ENCODE results near the gene DPY19L1.

The DPY19L1 gene

GRCh38 chr7:35003679-35004303, 33.5 kb downstream of the DPY19L1 start:
- TF ChIP-seq POLR2AphosphoS5 (IDR thresholded peaks at IDR 0.05; ENCODE audit: low read depth, low read length) (no peak), TAF1 (IDR thresholded peaks at IDR 0.05; ENCODE audit: borderline replicate concordance, insufficient read depth, low read length) (no peak), FOXP2 (optimal IDR thresholded peaks at IDR 0.05; ENCODE audit: borderline replicate concordance, extremely low read depth, extremely low read length, insufficient read depth) (no peak), REST (IDR thresholded peaks at IDR 0.05; ENCODE audit: insufficient read depth in 1 of 2, low read depth in 2 of 2, low read length in 2 of 2) (no peak), SIN3A (IDR thresholded peaks at IDR 0.05; ENCODE audit: borderline replicate concordance, insufficient read depth, low read length) (no peak)

DNA sequence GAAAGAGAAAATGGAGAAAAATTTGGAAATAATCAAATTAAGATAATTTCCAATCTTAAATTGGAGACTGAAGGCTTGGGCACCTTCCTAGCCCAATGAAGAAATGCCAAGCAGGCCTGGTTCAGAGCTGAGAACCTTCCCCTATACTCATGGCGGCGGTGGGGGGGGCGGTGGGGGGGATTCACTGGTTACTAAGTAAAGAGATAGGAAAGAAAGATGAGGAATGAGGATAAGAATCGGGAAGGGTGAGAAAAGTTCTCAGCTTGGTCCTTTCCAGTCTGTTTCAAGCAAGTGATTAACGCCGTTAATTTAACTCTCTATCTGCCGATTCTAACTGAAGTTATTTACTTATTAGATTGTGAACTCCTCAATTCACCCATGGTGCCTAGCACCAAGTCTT, 41.5 kb downstream of the DPY19L1 start:
- TF ChIP-seq FOXP2 (optimal IDR thresholded peaks at IDR 0.05; ENCODE audit: borderline replicate concordance, extremely low read depth, extremely low read length, insufficient read depth) (no peak), POLR2AphosphoS5 (IDR thresholded peaks at IDR 0.05; ENCODE audit: low read depth, low read length) (no peak), TAF1 (IDR thresholded peaks at IDR 0.05; ENCODE audit: borderline replicate concordance, insufficient read depth, low read length) (no peak), REST (IDR thresholded peaks at IDR 0.05; ENCODE audit: insufficient read depth in 1 of 2, low read depth in 2 of 2, low read length in 2 of 2) (no peak), SIN3A (IDR thresholded peaks at IDR 0.05; ENCODE audit: borderline replicate concordance, insufficient read depth, low read length) (no peak)

DNA sequence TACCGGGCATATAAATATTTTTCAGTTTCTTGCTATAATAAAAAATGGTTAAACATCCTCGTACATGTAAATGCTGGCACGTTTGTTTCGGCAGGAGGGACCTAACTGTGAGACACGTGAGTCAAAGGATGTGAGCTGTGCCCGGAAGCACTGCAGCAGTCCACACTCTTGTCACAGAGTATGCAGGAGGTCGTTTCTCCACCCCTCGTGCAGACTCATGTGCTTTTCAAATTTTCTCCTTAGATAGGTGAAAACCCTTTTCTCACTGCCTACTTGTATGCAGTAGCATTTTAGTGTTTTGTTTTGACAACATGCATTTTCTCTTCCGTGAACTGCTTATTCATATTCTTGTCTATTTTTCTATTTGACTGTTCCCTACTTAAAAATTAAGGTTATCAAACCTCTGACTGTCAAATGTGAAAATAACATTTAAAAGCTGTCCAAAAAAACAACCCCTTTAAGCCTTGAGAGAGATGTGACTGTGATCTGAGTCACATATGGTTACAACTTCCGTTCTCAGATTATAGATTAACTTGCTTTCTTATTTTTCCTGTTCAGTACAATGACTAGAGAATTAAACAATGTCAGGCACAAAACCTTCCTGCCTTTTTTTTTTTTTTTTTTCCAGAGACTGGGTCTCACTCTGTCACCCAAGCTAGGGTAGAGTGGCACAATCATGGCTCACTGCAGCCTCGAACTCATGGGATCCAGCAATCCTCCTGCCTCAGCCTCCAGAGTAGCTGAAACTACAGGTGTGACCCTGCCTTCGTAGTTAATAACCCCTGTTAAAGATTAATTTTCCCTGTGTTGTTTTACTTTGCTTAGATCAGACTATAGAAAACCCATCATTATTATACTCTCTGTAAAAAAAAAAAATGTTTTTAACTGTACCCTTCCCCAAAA, 45.1 kb downstream of the DPY19L1 start:
- TF ChIP-seq POLR2AphosphoS5 (IDR thresholded peaks at IDR 0.05; ENCODE audit: low read depth, low read length) (no peak), TAF1 (IDR thresholded peaks at IDR 0.05; ENCODE audit: borderline replicate concordance, insufficient read depth, low read length) (no peak), FOXP2 (optimal IDR thresholded peaks at IDR 0.05; ENCODE audit: borderline replicate concordance, extremely low read depth, extremely low read length, insufficient read depth) (no peak)

DNA sequence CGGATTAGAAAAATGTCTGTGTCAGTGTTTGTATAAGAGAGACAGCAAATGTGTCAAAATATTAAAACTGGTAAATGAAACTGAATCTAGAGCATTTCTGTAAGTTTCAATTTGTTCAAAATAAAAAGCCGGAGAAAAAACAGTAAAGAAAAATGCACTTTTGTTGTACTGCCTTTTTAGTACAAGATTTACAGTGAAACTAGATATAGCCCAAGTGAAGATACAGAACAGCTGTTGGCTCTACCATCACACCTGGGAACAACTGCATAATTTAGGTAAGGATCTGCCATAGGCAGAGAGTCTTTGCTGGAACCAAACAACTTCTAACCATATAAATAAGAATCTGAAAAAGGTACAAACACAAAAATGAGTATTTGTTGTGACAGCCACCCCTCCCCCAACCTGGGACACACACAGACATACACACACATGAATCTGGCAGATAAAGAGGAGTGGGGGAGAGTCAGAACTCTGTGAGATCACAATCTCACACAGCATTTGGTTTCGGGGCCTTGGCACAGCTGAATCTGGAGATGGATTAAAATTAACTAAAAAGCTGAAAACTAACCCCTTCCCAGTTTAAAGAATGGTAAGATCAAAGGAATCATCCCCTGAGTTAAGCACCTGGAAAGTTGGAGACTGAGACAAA, 54.8 kb downstream of the DPY19L1 start:
- TF ChIP-seq SIN3A (IDR thresholded peaks at IDR 0.05; ENCODE audit: borderline replicate concordance, insufficient read depth, low read length) = no peak
- TF ChIP-seq POLR2AphosphoS5 (IDR thresholded peaks at IDR 0.05; ENCODE audit: low read depth, low read length) = no peak
- TF ChIP-seq FOXP2 (optimal IDR thresholded peaks at IDR 0.05; ENCODE audit: borderline replicate concordance, extremely low read depth, extremely low read length, insufficient read depth) = no peak
- no peak for TF ChIP-seq TAF1 (IDR thresholded peaks at IDR 0.05; ENCODE audit: borderline replicate concordance, insufficient read depth, low read length)
- no peak for TF ChIP-seq REST (IDR thresholded peaks at IDR 0.05; ENCODE audit: insufficient read depth in 1 of 2, low read depth in 2 of 2, low read length in 2 of 2)

DNA sequence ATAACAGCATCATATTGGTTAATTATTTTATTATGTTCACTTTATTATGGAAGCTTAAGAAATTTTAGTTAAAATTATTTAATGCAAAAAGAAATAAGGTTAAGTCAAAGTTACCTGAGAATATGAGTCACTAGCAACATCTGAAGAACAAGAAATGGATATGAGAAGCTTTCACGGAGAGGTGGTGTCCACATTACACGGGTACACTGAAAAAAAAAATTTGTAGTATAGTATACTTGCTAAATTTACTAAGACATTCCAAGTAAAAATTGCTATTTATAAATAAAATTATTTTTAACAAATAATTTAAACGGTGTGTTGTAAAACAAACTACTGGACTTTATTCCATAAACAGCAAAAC, 63.9 kb downstream of the DPY19L1 start:
- TF ChIP-seq POLR2AphosphoS5 (IDR thresholded peaks at IDR 0.05; ENCODE audit: low read depth, low read length) (no peak), REST (IDR thresholded peaks at IDR 0.05; ENCODE audit: insufficient read depth in 1 of 2, low read depth in 2 of 2, low read length in 2 of 2) (no peak), SIN3A (IDR thresholded peaks at IDR 0.05; ENCODE audit: borderline replicate concordance, insufficient read depth, low read length) (no peak), FOXP2 (optimal IDR thresholded peaks at IDR 0.05; ENCODE audit: borderline replicate concordance, extremely low read depth, extremely low read length, insufficient read depth) (no peak), TAF1 (IDR thresholded peaks at IDR 0.05; ENCODE audit: borderline replicate concordance, insufficient read depth, low read length) (no peak)
